GM19025 (cell line): Measurements from ENCODE around the gene GABRB3.

Source experiments
- ATAC-seq: cut with Tn5 transposase; IDR thresholded peaks from one replicate; pipeline ENCODE4 v1.9.1; 2021; ENCODE audit warnings: mild to moderate bottlenecking, low read depth, moderate library complexity; ENCODE audit not compliant: unreplicated experiment

Gene GABRB3

GRCh38 chr15:26772154-26773066, at the start of gene GABRB3:
Gene GABRB3, minus strand, starts transcription at chr15:26773066.
- ATAC-seq: no peak

DNA sequence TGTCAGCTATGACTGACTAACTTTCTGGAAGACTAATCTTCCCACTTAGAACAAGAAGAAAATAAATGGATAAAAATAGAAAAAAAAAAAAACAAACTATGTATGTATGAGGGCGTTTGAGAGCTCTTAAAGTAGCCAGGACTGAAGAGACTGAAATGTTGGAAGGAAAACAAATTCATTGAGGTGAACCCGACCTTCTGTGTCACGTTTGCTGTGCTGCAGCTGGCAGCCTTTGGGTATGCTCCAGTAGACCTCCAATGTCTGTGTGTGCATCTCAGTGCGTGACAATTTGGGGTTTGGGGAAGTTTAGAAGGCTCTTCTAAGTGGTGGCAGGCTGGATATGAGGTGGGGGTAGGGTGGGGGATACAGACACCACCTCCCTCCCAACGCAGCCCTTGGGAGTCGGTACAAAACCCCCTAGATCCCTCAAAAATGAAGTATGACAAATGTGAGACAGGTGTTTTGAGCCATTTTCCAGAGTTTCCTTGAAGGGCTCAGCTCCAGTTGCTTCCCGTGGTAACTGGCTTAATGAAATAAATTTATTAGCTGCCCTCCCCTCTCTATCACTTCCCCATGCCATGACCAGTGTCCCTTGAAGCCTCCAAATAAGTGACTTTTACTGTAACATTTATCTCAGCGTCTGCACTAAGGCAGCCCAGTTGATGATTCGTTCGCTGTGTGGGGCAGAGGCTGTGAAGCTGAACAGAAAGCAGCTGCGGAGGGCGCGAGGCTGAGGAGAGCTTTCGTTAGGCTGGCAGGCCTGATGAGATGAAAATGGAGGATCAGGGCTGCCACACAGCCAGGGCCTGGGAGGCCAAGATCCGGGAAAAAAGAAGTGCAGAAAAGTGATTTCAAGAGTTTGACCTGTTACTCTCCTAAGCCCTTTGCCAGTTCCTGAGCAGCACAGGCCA, 34.9 kb upstream of the GABRB3 start:
- ATAC-seq: no peak

DNA sequence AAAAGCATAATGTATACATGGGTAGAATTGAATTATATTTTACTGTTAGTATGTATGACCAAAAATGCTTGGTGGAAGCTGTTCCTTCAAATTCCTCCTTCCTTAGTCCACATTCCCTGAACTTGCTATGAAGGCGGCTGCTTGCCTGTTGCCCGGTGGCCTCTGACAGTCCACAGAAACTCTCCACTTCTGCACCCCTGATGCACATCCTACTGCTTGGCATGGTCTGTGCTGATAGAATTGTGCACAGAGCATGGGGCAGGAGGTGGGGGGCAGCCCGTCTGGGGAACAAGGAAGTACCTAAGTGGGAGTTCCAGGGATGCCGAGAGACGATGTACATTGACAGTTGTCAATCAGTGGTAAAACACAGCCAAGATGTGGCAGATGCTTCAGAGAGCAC, 33.7 kb upstream of the GABRB3 start:
- no peak for ATAC-seq

GRCh38 chr15:26806151-26806550, 33.3 kb upstream of the GABRB3 start:
- ATAC-seq: no peak

DNA sequence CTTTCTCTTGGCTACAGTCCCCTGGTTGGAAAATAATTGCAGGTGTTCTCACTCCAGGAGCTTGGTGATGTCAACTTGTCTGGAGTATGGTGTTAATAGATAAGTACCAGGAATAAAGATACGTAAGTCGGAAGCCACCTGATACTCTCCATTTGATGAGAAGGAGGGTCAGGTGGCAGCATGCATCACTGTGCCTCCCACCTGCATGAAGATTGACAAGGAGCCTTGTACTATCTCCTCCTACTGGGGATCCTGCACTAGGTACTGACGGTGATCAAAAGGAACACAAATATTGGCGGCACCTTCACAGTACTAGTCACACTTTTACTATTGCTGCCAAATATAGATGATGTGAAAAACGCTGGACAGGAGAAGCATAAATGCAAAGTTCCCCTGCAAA, 32.6 kb upstream of the GABRB3 start:
- ATAC-seq: no peak

- no peak for ATAC-seq
Observed at GRCh38 chr15:26804063-26804804, 31.4 kb upstream of the GABRB3 start.

DNA sequence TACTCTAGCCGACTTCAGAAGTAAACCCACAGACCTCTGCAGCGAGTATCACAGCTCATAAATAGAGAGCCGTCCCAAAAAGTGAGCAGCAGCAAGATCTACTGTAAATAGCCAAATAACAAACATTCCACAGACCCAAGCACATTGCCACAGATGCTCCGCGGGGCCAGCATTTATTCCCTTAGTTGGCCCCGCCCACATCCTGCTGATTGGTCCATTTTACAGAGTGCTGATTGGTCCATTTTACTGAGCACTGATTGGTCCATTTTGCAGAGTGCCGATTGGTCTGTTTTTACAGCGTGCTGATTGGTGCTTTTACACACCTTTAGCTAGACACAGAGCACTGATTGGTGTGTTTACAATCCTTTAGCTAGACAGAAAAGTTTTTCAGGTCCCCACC, 17.3 kb upstream of the GABRB3 start:
- no peak for ATAC-seq

DNA sequence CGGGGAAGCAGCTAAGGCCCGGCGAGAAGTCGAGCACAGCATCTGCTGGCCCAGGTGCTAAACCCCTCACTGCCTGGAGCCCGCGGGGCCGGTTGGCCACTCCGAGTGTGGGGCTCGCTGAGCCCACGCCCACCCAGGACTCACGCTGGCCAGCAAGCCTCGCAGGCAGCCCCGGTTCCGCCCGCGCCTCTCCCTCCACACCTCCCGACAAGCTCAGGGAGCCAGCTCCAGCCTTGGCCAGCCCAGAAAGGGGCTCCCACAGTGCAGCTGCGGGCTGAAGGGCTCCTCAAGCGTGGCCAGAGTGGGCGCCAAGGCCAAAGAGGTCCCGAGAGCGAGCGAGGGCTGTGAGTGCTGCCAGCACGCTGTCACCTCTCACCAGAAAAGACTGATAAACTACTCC, 8.9 kb upstream of the GABRB3 start:
- ATAC-seq: no peak

DNA sequence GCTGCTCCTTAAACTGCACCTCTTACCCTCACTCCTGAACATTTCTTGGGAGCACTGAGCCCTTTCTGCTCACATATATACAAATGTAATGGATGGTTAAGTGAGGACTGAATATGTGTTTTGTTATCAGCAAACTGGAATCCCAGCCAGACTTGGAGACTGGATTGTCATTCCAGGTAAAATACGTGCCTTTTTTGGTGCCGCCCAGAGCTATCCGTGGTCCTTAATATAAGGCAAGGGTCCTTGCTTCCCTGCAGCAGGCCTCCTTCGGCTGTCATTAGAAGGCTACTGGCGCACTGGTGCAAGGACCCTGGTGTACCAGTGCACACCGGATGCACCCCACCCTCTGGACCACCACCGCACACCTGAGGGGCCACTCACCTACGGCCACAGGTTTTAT, 1.1 kb upstream of the GABRB3 start:
- no peak for ATAC-seq

- ATAC-seq: no peak
Observed at GRCh38 chr15:26773067-26773877, 406 bp upstream of the GABRB3 start.

GRCh38 chr15:26771578-26772153, 1.2 kb downstream of the GABRB3 start:
- no peak for ATAC-seq

DNA sequence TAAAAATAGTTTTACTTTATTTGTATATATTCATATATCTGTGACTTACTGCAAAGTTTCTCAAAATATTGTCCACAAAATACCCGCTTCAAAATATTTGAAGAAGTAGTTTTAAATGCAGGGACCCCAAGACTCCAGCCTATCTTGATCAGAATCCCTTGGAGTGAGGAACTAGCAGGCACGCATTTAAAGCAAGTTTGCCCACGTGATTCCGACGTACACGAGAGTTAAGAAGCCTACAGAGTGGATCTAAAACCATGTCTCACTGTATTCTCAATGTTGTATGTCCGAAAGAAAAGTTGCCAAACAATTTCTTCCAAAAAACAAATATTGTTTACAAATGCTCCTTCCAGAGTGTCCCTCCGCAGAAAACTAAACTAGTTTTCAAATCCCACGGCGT, 1.7 kb downstream of the GABRB3 start:
- no peak for ATAC-seq

- ATAC-seq: no peak
Observed at GRCh38 chr15:26767169-26767670, 5.6 kb downstream of the GABRB3 start.

- ATAC-seq: no peak
Observed at GRCh38 chr15:26766262-26766661, 6.6 kb downstream of the GABRB3 start.

DNA sequence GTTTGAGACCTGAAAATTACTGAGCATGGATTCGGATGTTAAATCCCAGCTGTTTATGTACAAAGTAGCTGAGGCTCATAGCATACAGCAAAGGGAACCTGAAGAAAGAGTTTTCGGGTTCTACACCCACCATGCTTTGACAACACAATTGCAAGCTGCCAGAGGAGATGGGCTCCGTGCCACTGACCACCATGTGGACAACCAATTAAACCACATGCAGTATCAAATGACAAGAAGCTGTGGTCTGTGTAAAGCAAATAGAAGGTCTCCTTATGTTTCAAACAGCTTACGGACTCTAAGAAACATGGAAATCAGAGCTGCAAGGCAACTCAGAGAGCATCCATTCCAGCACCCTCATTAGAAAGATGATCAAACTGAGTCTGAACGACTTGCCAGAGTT, 12.9 kb downstream of the GABRB3 start:
- ATAC-seq: no peak

- no peak for ATAC-seq
Observed at GRCh38 chr15:26758079-26758478, 14.8 kb downstream of the GABRB3 start.

GRCh38 chr15:26757141-26757540, 15.7 kb downstream of the GABRB3 start:
- ATAC-seq: no peak

GRCh38 chr15:26744894-26745293, 28.0 kb downstream of the GABRB3 start:
- ATAC-seq: no peak

DNA sequence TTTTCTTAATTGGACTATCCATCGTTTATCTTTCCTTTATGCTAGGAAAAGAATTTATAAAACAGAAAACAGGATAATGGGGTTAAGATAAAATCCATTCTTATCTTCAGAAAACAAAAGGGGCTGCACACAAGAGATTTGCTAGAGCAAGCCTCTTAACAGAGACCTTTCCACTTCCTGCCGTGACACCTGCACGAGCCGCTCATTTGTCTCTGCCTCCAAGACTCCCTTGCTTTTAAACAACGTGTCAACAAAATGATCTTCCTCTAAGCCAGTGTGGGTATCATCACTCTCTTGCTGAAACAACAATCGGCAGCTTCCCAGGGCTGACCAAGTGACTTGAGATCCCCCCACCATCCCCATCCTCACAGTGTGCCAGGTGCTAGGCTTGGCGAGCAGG, 33.1 kb downstream of the GABRB3 start:
- ATAC-seq: no peak
